A549 treated with DMSO at 1 μM for 4 hours (cell line): ENCODE data around the gene WNT6. TPM values are rescaled to one million over a fixed set of nuclear protein-coding genes. Genes with fewer than 3 reads are reported as not detected.

Experiments used
- total RNA-seq: library from RNA; stranded (reverse); fragments of 200-300 nt; extraction: Qiagen RNA extraction; gene quantifications from 5 replicates; pipeline ENCODE4 v1.2.3, GENCODE V29; 2022; ENCODE audit warnings: low read depth

Gene WNT6
- 0.05 to 0.15 TPM (median 0.10 TPM) in 4 of 5 replicates, not detected in the other for total RNA-seq

DNA sequence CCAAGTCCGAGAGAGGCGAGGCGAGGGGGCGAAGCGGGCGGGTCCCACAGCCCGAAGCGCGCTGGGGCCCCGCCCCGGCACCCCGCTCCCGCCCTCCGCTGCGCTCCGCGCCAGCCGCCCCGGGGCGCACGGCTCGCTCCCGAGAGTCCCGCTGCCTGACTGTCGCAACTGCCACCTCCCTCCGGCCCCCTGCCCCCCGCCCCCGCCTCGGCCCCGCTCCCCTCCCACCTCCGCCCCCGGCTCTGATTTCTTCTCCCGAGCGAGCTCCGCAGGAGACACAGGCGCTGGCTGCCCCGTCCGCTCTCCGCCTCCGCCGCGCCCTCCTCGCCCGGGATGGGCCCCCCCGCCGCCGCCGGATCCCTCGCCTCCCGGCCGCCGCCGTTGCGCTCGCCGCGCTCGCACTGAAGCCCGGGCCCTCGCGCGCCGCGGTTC lies at the start of gene WNT6:
Gene WNT6, plus strand, starts transcription at position 250 of the 432 bp plus-strand sequence. CDS start 233 bp downstream, outside the sequence.

GRCh38 chr2:218831378-218831990 lies 28.1 kb upstream of the WNT6 start, which contains the start of gene PRKAG3:
Gene PRKAG3, minus strand, starts transcription at chr2:218831803.

DNA sequence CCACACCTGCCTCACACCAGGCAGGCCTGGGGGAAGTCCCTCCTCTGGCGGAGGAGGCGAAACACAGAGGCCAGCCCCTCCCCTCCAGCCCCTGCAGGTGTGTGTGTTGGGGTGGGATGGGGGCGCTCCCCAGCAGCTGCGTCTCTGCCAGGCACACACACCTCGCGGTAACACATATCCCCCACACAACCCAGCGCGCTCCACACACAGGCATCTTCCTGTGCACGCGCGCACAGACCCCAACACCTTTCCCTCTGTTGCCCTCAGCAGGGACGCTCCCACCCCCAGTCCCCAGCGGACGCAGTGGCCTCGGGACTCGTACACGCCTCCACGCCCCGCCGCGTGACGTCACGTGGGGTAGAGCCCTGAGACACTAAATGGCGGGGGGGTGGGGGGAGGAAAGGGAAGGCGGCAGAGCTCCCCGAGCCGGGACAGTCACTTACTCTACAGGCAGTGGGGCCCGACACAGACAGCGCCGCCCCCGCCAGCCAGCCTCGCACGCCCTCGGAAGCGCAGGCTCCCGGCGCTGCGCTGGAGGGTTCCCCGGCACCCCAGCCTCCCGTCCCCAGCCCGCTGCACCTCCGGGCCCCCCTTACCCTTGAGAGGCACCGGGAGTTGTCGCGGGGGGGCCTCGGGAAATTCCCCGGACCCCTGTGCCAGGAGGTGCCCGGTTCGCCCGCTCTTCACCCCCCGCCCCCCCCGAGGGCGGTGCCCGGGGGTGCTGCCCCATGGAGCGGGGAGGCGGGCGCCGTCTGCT lies 20.7 kb downstream of the WNT6 start, which contains the start of gene WNT10A:
Gene WNT10A, plus strand, starts transcription at position 751 of the 757 bp plus-strand sequence. CDS start 144 bp downstream, outside the sequence.

Other genes with a start within 250 kb of the WNT6 start
- 15.5 to 21.3 TPM (median 19.5 TPM) in 5 replicates for gene ZNF142, start 200.2 kb upstream of the WNT6 start, total RNA-seq
- 38.3 to 50.3 TPM (median 44.1 TPM) in 5 replicates for gene BCS1L, start 200.1 kb upstream of the WNT6 start, total RNA-seq
- 39.0 to 58.2 TPM (median 47.7 TPM) in 5 replicates for gene RNF25, start 187.8 kb upstream of the WNT6 start, total RNA-seq
- gene STK36, start 187.7 kb upstream of the WNT6 start, total RNA-seq: 7.7 to 16.1 TPM (median 13.8 TPM) in 5 replicates
- gene TTLL4, start 149.0 kb upstream of the WNT6 start, total RNA-seq: 25.3 to 30.7 TPM (median 28.6 TPM) in 5 replicates
- gene CYP27A1, start 77.7 kb upstream of the WNT6 start, total RNA-seq: 0.03 to 0.34 TPM (median 0.19 TPM) in 4 of 5 replicates, not detected in the other
- not detected in 5 replicates for gene PRKAG3, start 28.0 kb upstream of the WNT6 start, total RNA-seq
- 0.11 TPM in 1 of 5 replicates, not detected in the others for gene WNT10A, start 21.0 kb downstream of the WNT6 start, total RNA-seq
- 1.2 to 2.5 TPM (median 1.9 TPM) in 5 replicates for gene CDK5R2, start 99.9 kb downstream of the WNT6 start, total RNA-seq
- not detected in 5 replicates for gene FEV, start 125.4 kb downstream of the WNT6 start, total RNA-seq
- gene CRYBA2, start 133.6 kb downstream of the WNT6 start, total RNA-seq: 0.18 TPM in 1 of 5 replicates, not detected in the others
- 0.09 to 0.19 TPM (median 0.15 TPM) in 5 replicates for gene CFAP65, start 181.7 kb downstream of the WNT6 start, total RNA-seq
- gene IHH, start 201.1 kb downstream of the WNT6 start, total RNA-seq: 0.14 to 0.20 TPM (median 0.15 TPM) in 5 replicates